HCT116 (cell line): ENCODE data around the gene GSTT4.

ENCODE experiments used
- YY1 ChIP-seq: IDR thresholded peaks from 2 replicates; pipeline ENCODE4 v1.6.1; 2011; ENCODE audit warnings: low read length, low read depth, moderate library complexity, mild to moderate bottlenecking; ENCODE audit not compliant: insufficient replicate concordance; ENCODE audit errors: extremely low read depth
- ZNF274 ChIP-seq: fragments of 200-500 bp; sonication (Bioruptor generic); IDR thresholded peaks from 2 replicates; pipeline ENCODE4 v1.6.1; 2014; ENCODE audit warnings: mild to moderate bottlenecking, low read depth, low read length, inconsistent platforms
- TF ChIP-seq, protein P1 (sequence below), 3 experiments: fragments of 200-600 bp in 1 of 3; sonication (generic) in 1 of 3; IDR thresholded peaks in 2 of 3; conservative IDR thresholded peaks in 1 of 3; 2 replicates each; pipeline ENCODE4 v1.5.1; 2012 to 2017; ENCODE audit warnings: low read depth in 2 of 3, low read length in 2 of 3, antibody characterized with exemption in 1 of 3, borderline replicate concordance in 1 of 3, control low read depth in 1 of 3, mild to moderate bottlenecking in 1 of 3, mixed read lengths in 1 of 3, mixed run types in 1 of 3, moderate library complexity in 1 of 3; ENCODE audit not compliant: insufficient read depth in 1 of 3

DNA sequence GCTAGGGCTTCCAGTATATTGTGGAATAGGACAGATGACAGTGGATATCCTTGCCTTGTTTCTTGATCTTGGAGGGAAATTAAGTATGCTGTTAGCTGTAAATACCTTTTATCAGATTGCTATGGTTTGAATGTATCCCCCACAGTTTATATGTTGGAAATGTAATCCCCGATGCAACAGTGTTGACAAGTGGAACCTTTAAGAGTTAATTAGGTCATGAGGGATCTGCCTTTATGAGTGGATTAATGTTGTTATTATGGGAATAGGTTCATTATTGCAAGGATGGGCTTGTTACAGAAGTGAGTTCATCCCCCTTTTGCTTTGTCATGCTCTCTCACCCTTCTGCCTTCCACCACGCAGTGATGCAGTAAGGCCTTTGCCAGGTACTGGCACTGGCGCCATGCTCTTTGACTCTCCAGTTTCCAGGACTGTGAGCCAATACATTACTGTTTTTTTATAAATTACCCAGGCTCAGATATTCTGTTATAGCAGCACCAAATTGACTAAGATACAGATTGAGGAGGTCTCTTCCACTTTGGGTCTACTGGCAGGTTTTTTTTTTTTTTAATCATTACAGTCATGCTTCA lies 22.2 kb upstream of the GSTT4 start:
- TF ChIP-seq, protein P1, sequence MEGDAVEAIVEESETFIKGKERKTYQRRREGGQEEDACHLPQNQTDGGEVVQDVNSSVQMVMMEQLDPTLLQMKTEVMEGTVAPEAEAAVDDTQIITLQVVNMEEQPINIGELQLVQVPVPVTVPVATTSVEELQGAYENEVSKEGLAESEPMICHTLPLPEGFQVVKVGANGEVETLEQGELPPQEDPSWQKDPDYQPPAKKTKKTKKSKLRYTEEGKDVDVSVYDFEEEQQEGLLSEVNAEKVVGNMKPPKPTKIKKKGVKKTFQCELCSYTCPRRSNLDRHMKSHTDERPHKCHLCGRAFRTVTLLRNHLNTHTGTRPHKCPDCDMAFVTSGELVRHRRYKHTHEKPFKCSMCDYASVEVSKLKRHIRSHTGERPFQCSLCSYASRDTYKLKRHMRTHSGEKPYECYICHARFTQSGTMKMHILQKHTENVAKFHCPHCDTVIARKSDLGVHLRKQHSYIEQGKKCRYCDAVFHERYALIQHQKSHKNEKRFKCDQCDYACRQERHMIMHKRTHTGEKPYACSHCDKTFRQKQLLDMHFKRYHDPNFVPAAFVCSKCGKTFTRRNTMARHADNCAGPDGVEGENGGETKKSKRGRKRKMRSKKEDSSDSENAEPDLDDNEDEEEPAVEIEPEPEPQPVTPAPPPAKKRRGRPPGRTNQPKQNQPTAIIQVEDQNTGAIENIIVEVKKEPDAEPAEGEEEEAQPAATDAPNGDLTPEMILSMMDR (IDR thresholded peaks at IDR 0.05 in 2 of 3, conservative IDR thresholded peaks at IDR 0.05 in 1 of 3; ENCODE audit: borderline replicate concordance in 1 of 3, insufficient read depth in 1 of 3, low read depth in 2 of 3, low read length in 2 of 3), result no peak
- TF ChIP-seq YY1, result no peak
- TF ChIP-seq ZNF274, result no peak
